HL-60/S4 (cell line): ENCODE results near the gene COG1.

ENCODE experiments used
- in situ Hi-C: fragments of 300-500 bp; cut with MboI; formaldehyde crosslinking; loops from 2 replicates; pipeline ENCODE4 v1.14.3; 2022; ENCODE audit warnings: low sequenced_read_pairs

COG1 gene

DNA sequence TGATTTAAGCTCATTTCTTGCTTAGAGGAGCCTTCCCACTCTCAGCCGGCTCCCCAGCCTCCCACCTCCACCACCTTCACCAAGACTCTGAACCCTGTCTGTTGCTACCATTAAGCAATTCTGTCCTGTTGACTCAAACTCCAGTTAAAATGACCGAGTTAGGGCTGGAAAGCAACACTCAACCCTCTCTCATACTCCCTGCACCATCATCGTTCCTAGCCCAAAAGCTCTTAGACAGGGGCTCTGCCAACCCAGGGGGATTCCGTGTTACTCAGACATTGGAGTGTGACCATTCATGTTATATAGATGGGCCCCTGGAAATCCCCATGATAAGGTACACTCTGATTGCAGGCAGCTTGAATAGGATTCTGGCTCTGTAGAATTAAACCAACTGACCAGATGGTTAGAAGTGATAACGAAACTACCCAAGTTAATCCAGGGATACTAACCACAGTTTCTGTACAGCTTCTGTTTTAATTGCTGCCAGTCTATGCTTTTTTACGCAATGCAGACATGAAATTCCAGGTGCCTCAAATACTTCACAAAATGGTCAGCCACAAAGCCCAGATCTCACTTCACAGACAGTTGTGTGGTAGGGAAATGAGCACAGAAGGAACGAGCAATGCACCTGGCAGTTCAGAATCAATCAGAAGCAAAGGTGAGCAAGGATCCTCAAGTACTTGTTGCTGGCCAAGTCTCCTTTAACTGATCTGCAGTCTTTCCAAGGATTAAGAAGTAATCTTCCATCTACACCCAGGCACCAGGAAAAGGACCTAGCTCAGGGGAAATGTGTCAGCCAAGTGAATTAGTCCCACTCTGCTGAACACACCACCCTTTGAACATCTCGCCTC is 25.9 kb upstream of the COG1 start:
- in situ Hi-C loops: no loop called here

DNA sequence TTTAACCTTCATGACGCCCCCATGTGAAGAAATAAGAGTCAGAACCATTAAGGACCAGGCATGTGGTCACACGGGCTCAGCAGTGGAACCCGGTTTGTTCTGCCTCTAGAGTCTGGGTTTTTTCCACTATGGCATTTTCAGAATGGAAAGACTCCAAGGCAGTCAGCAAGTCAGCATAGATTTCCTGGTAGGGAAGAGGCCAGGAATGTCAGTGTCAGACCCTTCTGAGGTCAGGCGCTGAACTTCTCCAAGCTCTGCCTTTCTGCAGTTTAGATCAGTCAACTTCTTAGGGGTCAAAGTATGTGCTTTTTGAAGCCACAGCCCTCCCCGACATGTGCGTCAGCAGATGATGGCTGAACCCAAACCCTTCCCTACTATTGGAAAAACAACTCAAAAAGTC is 24.2 kb upstream of the COG1 start:
- in situ Hi-C loops: no loop called here

DNA sequence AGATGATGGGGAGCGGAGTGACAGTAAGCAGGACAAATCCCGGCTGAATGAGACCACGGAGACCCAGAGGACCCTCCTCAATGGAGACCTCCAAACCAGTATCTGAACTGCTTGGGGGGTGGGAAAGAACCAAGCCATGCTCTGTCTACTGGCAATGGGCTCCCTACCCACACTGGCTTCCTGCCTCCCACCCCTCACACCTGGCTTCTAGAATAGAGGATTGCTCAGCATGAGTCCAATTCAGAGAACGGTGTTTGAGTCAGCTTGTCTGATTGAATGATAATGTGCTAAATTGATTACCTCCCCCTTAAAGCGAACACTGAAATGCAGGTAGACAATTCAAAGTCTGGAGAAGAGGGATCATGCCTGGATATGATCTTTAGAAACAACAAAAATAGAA is 22.5 kb upstream of the COG1 start:
- in situ Hi-C loops: no loop called here

DNA sequence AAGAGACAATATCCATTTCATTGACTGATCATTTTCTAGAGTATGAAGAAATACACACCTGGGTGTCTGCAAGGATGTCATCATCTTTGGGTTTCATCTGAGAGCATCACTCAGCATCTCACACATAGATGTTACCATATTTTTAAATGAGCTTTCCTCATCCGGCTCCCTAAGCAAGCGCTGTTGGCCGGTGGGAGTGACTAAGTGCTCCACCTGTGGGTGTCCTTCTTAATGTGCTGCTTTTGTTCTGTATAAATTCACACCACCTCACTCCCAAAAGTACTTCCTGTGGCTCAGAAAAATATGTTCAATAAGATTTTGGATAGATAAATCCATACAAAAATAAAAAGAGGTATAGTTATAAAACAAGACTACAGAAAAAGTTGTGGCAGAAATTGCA is 20.6 kb upstream of the COG1 start:
- in situ Hi-C loops: no loop called here

DNA sequence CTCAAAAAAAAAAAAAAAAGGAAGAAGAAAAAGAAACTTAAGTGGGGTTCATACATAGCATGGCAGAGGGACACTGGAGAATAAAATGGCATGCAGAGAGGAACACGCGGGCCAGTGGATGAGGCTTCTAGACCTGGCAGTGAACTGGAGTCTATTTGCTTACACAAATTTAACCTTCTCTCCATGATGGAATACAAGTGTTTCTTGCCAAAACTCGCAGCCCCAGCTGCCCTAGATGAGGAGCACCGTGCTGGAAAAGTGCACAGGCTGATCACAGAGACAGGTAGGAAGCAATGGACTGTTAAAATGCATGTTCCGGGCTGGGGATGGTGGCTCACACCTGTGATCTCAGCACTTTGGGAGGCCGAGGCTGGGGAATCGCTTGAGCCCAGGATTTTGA is 18.7 kb upstream of the COG1 start:
- in situ Hi-C loops: no loop called here

DNA sequence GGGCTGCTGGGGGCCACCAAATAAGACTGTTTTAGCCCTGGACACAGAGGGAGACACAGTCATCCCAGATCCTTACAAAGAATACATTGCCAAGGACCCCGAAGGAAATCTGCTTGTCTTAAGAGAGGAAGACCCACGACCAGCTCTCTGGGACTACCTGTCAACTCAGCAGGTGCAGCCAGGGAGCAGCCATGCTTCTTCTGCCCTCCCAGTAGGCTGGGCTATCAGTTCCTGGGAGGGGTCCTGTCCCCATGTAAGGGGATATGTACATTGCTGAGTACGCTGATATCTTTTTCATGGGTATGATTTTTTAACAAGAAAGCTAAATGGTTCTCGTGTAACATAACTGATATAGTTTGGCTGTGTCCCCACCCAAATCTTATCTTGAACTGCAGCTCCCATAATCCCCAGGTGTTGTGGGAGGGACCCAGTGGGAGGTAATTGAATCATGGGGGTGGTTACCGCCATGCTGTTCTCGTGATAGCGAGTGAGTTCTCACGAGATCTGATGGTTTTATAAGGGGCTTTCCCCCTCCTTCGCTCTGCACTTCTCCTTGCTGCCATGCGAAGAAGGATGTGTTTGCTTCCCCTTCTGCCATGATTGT is 16.8 kb upstream of the COG1 start:
- in situ Hi-C loops: loop anchor here (25.0 kb wide), 1 partner anchor 614 kb away; no protein-coding TSS in a partner anchor

DNA sequence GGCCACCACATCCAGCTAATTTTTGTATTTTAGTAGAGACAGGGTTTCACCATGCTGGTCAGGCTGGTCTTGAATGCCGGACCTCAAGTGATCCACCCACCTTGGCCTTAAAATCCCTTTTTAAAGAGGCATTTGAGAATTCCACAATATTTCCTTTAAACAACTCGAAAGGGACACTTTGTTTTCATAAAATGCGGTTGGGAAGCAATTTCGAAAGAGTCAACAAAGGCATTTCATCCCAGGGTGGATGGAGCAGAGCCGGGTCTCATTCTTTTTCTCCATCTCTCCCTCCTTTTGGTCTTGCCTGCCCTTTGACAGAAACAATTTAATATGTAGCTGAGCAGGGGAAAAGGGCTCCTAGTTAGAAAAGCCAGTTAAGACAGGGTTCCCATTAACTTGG is 13.5 kb upstream of the COG1 start:
- in situ Hi-C loops: loop anchor here (25.0 kb wide), 1 partner anchor 617 kb away; no protein-coding TSS in a partner anchor

DNA sequence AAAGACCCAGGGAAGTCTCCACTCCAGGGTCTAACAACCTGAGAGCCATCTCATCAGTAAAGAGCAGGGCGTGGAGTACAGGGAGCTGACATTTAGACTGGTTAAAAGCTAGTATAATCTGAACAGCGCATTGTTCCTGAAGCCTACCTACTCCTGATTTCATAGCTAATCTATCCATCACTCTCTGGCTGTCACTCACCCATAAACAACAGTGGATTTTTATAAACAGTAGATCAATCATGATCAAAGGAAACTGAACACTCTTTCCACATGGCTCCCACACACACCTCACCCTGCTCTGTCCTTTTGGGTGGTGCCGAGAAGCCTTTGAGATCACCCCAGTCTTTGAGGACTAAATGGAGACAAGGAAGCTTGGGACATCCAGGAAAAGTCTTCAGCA is 13.0 kb upstream of the COG1 start:
- in situ Hi-C loops: loop anchor here (10.0 to 25.0 kb wide), 2 partner anchors 455 to 618 kb away; no protein-coding TSS in a partner anchor

DNA sequence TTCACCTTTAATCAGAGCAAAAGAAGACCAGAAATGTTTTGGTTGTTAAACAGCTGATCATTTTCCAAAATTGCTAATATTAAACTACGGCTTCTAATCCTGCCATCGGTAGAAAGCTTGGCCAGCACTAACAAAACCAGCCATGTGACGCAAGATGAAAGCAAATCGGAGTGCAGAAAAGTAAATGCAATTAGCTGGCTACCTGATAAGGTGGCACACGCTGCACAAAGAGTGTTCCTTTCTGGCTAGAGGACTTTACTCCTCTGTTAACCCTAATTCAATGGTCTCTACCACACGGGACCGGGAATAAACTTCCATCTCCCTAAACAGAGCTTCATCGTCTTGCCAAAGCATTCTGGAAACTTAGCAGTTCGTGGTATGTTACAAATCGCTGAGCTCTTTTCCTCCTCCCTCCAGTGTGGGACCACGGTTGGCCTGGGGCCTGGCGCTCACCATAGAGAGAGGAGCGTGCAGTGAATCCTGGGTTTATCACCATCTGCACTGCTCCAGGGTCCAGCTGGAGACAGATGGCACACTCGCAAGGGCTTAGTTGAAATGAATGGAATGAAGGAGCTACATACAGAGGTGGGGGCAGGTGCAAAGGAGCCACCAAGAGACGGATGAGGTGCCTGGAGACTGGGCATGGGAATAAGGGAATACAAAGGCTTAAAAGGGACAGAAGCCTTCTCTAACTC is 10.1 kb upstream of the COG1 start:
- in situ Hi-C loops: loop anchor here (10.0 to 25.0 kb wide), 2 partner anchors 458 to 620 kb away; no protein-coding TSS in a partner anchor

DNA sequence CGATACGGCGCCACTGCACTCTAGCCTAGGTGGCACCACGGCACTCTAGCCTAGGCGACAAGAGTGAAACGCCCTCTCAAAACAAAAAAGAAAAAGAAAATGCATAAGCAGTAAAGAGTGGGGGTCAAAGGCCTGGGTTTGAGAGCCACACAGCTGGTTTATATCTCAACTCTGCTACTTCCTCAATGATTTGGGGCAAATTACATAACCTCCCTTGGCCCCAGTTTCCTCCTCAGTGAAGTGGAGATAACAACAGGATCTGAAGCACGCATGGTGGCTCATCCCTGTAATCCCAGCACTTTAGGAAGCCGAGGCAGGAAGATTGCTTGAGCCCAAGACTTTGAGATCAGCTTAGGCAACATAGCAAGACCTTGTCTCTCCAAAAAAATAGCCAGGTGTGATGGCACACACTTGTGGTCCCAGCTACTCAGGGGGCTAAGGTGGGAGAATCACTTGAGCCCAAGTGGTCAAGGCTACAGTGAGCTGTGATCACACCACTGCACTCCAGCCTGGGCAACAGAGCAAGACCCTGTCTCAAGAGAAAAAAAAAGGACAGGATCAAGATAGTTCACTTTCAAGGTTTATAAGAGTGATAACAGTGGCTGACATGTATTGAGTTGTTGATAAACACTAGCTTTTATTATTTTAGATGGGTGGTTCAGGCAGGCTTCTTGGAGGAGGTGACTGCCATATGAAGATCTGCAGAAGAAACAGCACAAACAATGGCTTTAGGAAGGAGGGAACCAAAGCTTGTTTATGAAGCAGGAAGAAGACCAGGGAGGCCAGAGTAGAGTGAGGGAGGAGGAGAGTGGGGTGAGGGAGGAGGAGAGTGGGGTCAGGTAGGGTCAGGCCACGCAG is 8.5 kb upstream of the COG1 start:
- in situ Hi-C loops: loop anchor here (10.0 to 25.0 kb wide), 2 partner anchors 460 to 622 kb away; no protein-coding TSS in a partner anchor

DNA sequence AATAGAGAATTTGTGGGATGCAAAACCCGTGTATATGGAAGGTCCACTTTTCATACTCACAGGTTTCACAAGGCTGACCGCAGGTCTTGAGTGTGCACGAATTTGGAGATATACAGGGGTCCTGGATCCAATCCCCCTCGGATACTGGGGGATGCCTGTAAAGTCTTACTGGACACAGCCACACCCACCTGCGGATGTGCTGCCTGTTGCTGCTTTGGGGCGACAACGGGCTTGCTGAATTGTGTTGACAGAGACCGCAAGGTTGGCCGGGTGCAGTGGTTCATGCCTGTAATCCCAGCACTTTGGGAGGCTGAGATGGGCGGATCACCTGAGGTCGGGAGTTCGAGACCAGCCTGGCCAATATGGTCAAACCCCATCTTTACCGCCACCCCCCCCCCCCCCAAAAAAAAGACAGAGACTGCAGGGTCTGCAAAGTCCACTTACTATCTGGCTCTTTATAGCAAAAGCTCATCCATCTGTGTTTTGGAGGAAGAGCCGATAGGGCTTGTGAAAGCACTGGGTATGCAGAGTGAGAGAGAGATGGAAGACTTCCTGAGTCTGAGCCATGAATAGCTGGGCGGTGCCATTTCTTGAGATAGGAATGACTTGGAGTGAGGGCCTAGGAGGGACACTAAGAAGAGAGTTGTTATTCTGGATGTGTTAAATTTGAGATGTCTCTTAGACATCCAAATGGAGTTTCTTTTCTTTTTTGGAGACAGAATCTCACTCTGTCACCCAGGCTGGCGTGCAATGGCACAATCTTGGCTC is 6.4 kb upstream of the COG1 start:
- in situ Hi-C loops: loop anchor here (10.0 to 25.0 kb wide), 2 partner anchors 462 to 624 kb away; no protein-coding TSS in a partner anchor

DNA sequence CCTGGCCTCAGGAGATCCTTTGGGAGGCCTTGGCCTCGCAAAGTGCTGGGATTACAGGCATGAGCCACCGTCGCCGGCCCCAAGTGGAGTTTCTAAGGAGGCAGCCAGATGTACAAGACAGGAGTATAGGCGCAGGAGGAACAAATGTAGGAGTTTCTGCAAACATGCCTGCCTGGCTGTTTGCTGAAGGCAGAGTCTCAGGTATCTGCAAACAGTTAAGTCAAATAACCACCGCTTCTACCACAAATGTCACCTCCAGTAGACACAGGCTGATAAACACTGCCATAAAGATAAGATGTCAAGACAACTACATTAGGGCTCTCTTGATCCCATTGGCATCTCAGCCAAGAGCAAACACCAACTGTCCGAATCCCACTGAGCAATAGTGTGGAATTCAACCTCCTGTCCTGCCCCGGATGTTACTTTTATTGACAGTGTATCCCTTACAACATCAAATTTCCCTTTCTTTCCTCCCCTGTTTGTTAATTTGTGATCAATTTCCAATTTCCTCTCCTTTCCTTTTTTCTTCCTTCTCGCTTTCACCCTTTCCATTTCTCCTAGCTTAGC is 5.6 kb upstream of the COG1 start:
- in situ Hi-C loops: loop anchor here (10.0 to 25.0 kb wide), 2 partner anchors 462 to 625 kb away; no protein-coding TSS in a partner anchor

DNA sequence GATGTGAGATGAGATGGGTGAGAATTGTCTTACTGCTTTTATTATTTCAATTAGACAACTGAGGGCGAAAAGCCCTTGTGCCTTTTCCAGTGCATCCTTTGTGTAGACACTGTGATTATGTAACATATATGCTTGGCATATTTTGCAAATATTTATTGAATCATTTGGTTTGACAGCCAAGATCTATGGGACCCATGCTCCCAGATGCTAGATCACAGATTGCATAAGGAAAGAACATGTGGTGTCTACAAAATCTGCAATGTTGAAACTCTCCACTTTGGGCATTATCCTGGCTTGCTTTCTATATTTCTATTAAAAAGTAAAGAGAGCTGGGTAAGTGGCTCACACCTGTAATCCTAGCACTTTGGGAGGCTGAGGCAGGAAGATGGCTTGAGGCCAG is 4.8 kb upstream of the COG1 start:
- in situ Hi-C loops: loop anchor here (10.0 to 25.0 kb wide), 2 partner anchors 463 to 626 kb away; no protein-coding TSS in a partner anchor

DNA sequence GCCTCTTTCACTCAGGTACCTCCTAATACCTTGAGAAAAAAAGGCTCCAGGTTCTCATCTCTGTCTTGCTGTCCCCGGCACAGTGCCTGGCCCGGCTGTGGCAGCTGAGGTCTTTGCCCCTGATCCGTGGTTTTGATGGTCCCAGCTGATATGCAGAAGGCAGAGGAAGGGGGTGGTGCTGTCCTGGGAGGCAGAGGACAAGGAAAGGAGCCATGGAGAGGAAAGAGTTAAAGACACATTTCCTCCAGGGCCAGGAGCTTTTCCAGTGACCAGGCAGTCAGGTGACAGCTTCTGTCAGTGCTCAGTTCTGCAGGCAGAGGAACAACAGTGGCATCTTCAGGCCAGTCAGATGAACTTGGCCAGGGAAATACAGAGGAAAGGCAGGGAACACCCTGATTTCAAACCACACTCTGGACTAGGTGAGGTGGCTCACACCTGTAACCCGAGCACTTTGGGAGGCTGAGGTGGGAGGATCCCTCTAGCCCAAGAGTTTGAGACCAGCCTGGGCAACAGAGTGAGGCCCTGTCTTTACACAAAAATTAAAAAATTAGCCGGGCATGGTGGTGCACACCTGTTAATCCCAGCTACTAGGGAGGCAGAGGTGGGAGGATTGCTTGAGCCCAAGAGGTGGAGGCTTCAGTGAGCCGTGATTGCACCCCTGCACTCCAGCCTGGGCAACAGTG is 3.3 kb upstream of the COG1 start:
- in situ Hi-C loops: loop anchor here (10.0 to 25.0 kb wide), 2 partner anchors 465 to 627 kb away; no protein-coding TSS in a partner anchor

DNA sequence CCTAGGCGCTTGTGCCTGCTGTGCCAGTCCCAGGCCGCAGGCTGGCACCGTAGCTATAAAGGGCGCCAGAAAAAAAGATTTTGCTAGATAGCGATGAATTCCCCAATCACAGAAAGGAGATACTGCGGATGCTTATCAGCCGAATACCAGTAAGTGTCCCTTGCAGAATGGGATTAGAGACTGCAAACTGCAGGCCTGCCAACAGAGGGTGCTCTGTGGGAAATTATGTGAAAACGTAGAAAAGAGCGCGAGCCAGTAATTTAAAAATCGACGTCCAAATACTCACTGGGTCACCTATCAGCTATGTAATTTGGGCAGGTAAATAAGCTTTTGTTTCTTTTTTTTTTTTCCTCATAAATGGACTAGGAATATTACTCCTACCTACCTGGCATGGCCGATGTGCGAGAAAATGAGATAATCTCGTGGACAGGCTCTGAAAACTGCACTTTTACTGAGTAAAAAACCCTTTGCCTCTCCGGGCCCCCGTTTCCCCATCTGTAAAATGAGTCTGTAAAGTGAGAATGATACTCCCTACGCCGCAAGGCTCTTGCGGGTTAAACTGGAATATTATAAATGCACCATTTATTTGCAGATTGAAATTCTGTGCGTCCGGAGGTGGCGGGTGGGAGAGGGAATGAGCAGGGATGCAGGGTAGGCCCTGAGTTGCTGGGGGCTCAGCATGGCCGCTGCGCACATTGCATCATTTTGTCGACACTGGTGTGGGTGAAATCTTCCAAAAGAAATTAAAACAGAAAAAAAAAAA is 1.2 kb upstream of the COG1 start:
- in situ Hi-C loops: loop anchor here (25.0 kb wide), 1 partner anchor 629 kb away; no protein-coding TSS in a partner anchor

DNA sequence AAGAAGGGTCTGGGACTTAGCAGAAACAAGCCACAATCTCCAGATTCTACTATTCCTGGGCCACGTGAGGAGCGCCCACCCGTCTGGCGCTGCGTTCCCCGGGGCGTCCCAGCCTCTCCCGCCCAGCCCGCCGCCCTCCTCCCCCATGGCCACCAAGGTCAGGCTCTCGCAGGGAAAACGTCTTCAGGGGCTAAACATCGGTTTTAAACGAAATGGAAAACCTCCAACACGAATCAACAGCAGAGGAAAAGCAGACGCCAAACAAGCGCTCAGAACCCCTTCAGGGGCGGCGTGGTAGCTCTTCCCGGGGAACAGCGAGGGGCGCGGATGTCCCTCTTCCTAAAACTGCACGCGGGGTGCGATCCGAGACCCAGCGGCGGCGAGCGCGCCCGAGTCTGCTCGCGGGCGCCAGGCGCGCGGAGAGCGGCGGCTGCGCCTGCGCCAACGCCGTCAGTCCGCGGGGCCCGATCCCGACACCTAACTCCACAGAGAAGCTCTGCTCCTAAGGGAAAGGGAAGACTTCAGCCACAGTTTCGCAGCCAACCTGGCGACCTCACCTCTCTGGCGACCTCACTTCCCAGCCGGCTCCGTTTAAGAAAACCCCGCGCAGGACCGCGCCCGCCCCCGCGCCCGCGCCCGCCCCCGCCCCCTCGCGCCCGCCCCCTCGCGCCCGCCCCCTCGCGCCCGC is 505 bp upstream of the COG1 start:
- in situ Hi-C loops: loop anchor here (25.0 kb wide), 1 partner anchor 630 kb away; no protein-coding TSS in a partner anchor
